Neural cell (in vitro differentiated cells): ENCODE results near the gene SLC9A7. TPM values are rescaled to one million over a fixed set of nuclear protein-coding genes. Genes with fewer than 3 reads are reported as not detected.

Experiments
- H2AFZ ChIP-seq: fragments of 200-600, 300-800 bp; sonication (generic), shearing (Covaris generic); 2 replicates; pipeline ENCODE4 v1.6.0; 2014; ENCODE audit warnings: low read depth, mild to moderate bottlenecking, antibody characterized with exemption, low read length, moderate library complexity
- H3F3A ChIP-seq: fragments of 200-600 bp; shearing (Covaris generic); 2 replicates; pipeline ENCODE4 v1.6.1; 2016; ENCODE audit warnings: mild to moderate bottlenecking, moderate library complexity, mixed read lengths, antibody characterized with exemption, low read length; ENCODE audit not compliant: insufficient read depth, poor library complexity, severe bottlenecking
- H3K27ac ChIP-seq: fragments of 200-600, 300-800 bp; sonication (generic), shearing (Covaris generic); 2 replicates; pipeline ENCODE4 v1.5.1; 2014; ENCODE audit warnings: mild to moderate bottlenecking, low read length, moderate library complexity
- H3K27me3 ChIP-seq: fragments of 300-800, 200-600 bp; sonication (generic), shearing (Covaris generic); 2 replicates; pipeline ENCODE4 v1.6.0; 2014; ENCODE audit warnings: mild to moderate bottlenecking, low read depth, low read length, moderate library complexity; ENCODE audit not compliant: insufficient read depth
- H3K36me3 ChIP-seq: fragments of 300-800, 200-600 bp; sonication (generic), shearing (Covaris generic); 2 replicates; pipeline ENCODE4 v1.5.1; 2014; ENCODE audit warnings: mild to moderate bottlenecking, antibody characterized with exemption, low read length, moderate library complexity; ENCODE audit not compliant: insufficient read depth
- H3K4me2 ChIP-seq: fragments of 300-800, 200-600 bp; sonication (generic), shearing (Covaris generic); 2 replicates; pipeline ENCODE4 v1.6.0; 2014; ENCODE audit warnings: mild to moderate bottlenecking, low read length
- H3K4me3 ChIP-seq: fragments of 300-800, 200-600 bp; sonication (generic), shearing (Covaris generic); 2 replicates; pipeline ENCODE4 v1.5.1; 2014; ENCODE audit warnings: mild to moderate bottlenecking, low read length, moderate library complexity
- H3K79me2 ChIP-seq: fragments of 200-600 bp; shearing (Covaris generic); replicated peaks from 2 replicates; pipeline ENCODE4 v1.6.0; 2014; ENCODE audit warnings: mild to moderate bottlenecking, low read length, moderate library complexity; ENCODE audit not compliant: insufficient read depth
- H3K9ac ChIP-seq: fragments of 300-800, 200-600 bp; sonication (generic), shearing (Covaris generic); 2 replicates; pipeline ENCODE4 v1.6.1; 2016; ENCODE audit warnings: mild to moderate bottlenecking, low read length, mixed read lengths
- H3K9me2 ChIP-seq: fragments of 200-600 bp; shearing (Covaris generic); 2 replicates; pipeline ENCODE4 v1.6.1; 2016; ENCODE audit warnings: mild to moderate bottlenecking, low read length, mixed read lengths; ENCODE audit not compliant: insufficient read depth
- H3K9me3 ChIP-seq: fragments of 200-600, 300-800 bp; sonication (generic), shearing (Covaris generic); 2 replicates; pipeline ENCODE4 v1.6.1; 2016; ENCODE audit warnings: mild to moderate bottlenecking, mixed run types, low read length, moderate library complexity, mixed read lengths
- H4K20me1 ChIP-seq: fragments of 200-600 bp; shearing (Covaris generic); 2 replicates; pipeline ENCODE4 v1.6.1; 2016; ENCODE audit warnings: mild to moderate bottlenecking, mixed run types; ENCODE audit not compliant: insufficient read depth
- EP300 ChIP-seq: fragments of 450-650 bp; conservative IDR thresholded peaks from 2 replicates; pipeline ENCODE4 v1.6.1; 2014; ENCODE audit warnings: antibody characterized with exemption, mild to moderate bottlenecking, moderate library complexity; ENCODE audit not compliant: poor library complexity, severe bottlenecking
- EZH2 ChIP-seq: fragments of 200-600, 300-800 bp; shearing (Covaris generic), sonication (generic); IDR thresholded peaks from 2 replicates; pipeline ENCODE4 v1.6.1; 2014; ENCODE audit warnings: antibody characterized with exemption, low read length, borderline replicate concordance, mild to moderate bottlenecking; ENCODE audit not compliant: insufficient read depth, poor library complexity, severe bottlenecking
- MXI1 ChIP-seq: fragments of 450-650 bp; conservative IDR thresholded peaks from 2 replicates; pipeline ENCODE4 v1.6.1; 2014; ENCODE audit warnings: antibody characterized with exemption, mild to moderate bottlenecking; ENCODE audit not compliant: poor library complexity, severe bottlenecking
- POLR2AphosphoS5 ChIP-seq: IDR thresholded peaks from 2 replicates; pipeline ENCODE4 v1.6.1; 2012
- RAD21 ChIP-seq: fragments of 450-650 bp; conservative IDR thresholded peaks from 2 replicates; pipeline ENCODE4 v1.6.1; 2014; ENCODE audit warnings: antibody characterized with exemption, mild to moderate bottlenecking, moderate library complexity
- SMC3 ChIP-seq: fragments of 450-650 bp; conservative IDR thresholded peaks from 2 replicates; pipeline ENCODE4 v1.6.1; 2014; ENCODE audit warnings: antibody characterized with exemption, mild to moderate bottlenecking, moderate library complexity; ENCODE audit not compliant: poor library complexity
- TAF1 ChIP-seq: IDR thresholded peaks from 2 replicates; pipeline ENCODE4 v1.6.1; 2012; ENCODE audit warnings: low read depth
- polyA plus RNA-seq: library from polyadenylated mRNA; depleted of rRNA; stranded (reverse); fragments of >200 nt; gene quantifications from 2 replicates; pipeline ENCODE4 v1.2.3, GENCODE V29; 2014
- TF ChIP-seq, protein P1 (sequence below): IDR thresholded peaks from 2 replicates; pipeline ENCODE4 v1.6.1; 2012; ENCODE audit warnings: borderline replicate concordance
- TF ChIP-seq, protein P2 (sequence below): fragments of 450-650 bp; IDR thresholded peaks from 2 replicates; pipeline ENCODE4 v1.5.1; 2014; ENCODE audit warnings: antibody characterized with exemption, mild to moderate bottlenecking, moderate library complexity; ENCODE audit not compliant: poor library complexity, severe bottlenecking

The SLC9A7 gene
- polyA plus RNA-seq, 1 donor from 2014 or later, result 12.1 TPM

GRCh38 chrX:46637938-46638337 is 121.0 kb downstream of the SLC9A7 start:
- Histone ChIP-seq H3K4me3 (no peak overlapping the region), H3K9ac (no peak overlapping the region), H3K79me2 (no peaks in the 10 kb centered on the region), H3K27me3 (no peaks in the 10 kb centered on the region), H3K9me2 (no peaks in the 10 kb centered on the region), H3F3A (no peaks in the 10 kb centered on the region), H4K20me1 (no peaks in the 10 kb centered on the region), H3K9me3 (no peaks in the 10 kb centered on the region), H2AFZ (no peak overlapping the region), H3K36me3 (no peaks in the 10 kb centered on the region), H3K4me2 (no peak overlapping the region), H3K27ac (no peak overlapping the region)
- TF ChIP-seq EZH2, result no peak
- TF ChIP-seq, protein P1, sequence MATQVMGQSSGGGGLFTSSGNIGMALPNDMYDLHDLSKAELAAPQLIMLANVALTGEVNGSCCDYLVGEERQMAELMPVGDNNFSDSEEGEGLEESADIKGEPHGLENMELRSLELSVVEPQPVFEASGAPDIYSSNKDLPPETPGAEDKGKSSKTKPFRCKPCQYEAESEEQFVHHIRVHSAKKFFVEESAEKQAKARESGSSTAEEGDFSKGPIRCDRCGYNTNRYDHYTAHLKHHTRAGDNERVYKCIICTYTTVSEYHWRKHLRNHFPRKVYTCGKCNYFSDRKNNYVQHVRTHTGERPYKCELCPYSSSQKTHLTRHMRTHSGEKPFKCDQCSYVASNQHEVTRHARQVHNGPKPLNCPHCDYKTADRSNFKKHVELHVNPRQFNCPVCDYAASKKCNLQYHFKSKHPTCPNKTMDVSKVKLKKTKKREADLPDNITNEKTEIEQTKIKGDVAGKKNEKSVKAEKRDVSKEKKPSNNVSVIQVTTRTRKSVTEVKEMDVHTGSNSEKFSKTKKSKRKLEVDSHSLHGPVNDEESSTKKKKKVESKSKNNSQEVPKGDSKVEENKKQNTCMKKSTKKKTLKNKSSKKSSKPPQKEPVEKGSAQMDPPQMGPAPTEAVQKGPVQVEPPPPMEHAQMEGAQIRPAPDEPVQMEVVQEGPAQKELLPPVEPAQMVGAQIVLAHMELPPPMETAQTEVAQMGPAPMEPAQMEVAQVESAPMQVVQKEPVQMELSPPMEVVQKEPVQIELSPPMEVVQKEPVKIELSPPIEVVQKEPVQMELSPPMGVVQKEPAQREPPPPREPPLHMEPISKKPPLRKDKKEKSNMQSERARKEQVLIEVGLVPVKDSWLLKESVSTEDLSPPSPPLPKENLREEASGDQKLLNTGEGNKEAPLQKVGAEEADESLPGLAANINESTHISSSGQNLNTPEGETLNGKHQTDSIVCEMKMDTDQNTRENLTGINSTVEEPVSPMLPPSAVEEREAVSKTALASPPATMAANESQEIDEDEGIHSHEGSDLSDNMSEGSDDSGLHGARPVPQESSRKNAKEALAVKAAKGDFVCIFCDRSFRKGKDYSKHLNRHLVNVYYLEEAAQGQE, result no peak
- TF ChIP-seq TAF1, result no peak
- TF ChIP-seq POLR2AphosphoS5, result no peak
- TF ChIP-seq EP300, result no peak
- TF ChIP-seq RAD21, result no peak
- TF ChIP-seq MXI1, result no peak
- TF ChIP-seq, protein P2, sequence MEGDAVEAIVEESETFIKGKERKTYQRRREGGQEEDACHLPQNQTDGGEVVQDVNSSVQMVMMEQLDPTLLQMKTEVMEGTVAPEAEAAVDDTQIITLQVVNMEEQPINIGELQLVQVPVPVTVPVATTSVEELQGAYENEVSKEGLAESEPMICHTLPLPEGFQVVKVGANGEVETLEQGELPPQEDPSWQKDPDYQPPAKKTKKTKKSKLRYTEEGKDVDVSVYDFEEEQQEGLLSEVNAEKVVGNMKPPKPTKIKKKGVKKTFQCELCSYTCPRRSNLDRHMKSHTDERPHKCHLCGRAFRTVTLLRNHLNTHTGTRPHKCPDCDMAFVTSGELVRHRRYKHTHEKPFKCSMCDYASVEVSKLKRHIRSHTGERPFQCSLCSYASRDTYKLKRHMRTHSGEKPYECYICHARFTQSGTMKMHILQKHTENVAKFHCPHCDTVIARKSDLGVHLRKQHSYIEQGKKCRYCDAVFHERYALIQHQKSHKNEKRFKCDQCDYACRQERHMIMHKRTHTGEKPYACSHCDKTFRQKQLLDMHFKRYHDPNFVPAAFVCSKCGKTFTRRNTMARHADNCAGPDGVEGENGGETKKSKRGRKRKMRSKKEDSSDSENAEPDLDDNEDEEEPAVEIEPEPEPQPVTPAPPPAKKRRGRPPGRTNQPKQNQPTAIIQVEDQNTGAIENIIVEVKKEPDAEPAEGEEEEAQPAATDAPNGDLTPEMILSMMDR, result no peak
- TF ChIP-seq SMC3, result no peak

DNA sequence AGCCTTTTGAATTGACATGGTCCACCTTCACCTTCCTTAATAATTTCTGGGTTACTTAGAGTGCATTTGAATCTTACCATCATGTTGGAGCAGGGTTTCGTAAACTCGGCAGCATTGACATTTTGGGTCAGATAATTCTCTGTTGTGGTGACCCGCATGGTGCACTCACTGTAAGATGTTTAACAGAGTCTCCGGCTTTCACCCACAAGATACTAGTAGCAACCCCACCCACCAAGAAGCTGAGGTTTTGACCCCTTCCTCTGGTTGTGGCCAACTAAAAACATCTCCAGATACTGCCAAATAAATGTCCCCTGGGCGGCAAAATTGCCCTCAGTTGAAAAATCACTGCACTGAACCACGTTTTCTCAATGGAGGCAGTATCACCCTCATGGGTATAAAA is 122.7 kb downstream of the SLC9A7 start:
- H3K27me3 ChIP-seq, result no peaks in the 10 kb centered on the region
- H3K9me3 ChIP-seq, result no peaks in the 10 kb centered on the region

GRCh38 chrX:46635186-46635585 is 123.7 kb downstream of the SLC9A7 start:
- TF ChIP-seq, protein P1, result no peak
- TF ChIP-seq MXI1 (no peak), EZH2 (no peak), RAD21 (no peak), SMC3 (no peak), TAF1 (no peak), EP300 (no peak), POLR2AphosphoS5 (no peak)
- TF ChIP-seq, protein P2, result no peak
- no peak overlapping the region for H3K27ac ChIP-seq

More for the DNA sequence above, 122.7 kb downstream of the SLC9A7 start:
- H3K4me3 ChIP-seq, result no peak overlapping the region
- H2AFZ ChIP-seq, result no peak overlapping the region
- no peaks in the 10 kb centered on the region for H3K36me3 ChIP-seq
- no peak for TF ChIP-seq POLR2AphosphoS5
- no peak overlapping the region for H3K4me2 ChIP-seq
- no peak overlapping the region for H3K27ac ChIP-seq
- H3K9ac ChIP-seq, result no peak overlapping the region
- H3K79me2 ChIP-seq, result no peaks in the 10 kb centered on the region
- H3K9me2 ChIP-seq, result no peaks in the 10 kb centered on the region
- H4K20me1 ChIP-seq, result no peaks in the 10 kb centered on the region
- no peaks in the 10 kb centered on the region for H3F3A ChIP-seq

More at GRCh38 chrX:46635186-46635585, 123.7 kb downstream of the SLC9A7 start:
- Histone ChIP-seq H3K9me2 (no peaks in the 10 kb centered on the region), H2AFZ (no peak overlapping the region), H3K4me2 (no peak overlapping the region), H3K27me3 (no peaks in the 10 kb centered on the region), H3K79me2 (no peaks in the 10 kb centered on the region), H3K9me3 (no peaks in the 10 kb centered on the region), H3K36me3 (no peaks in the 10 kb centered on the region), H3F3A (no peaks in the 10 kb centered on the region), H3K4me3 (no peak overlapping the region), H3K9ac (no peak overlapping the region), H4K20me1 (no peaks in the 10 kb centered on the region)
